Frontal cortex (tissue), 4 donors: ENCODE measurements around the gene SBK3. TPM values are rescaled to one million over a fixed set of nuclear protein-coding genes. Genes with fewer than 3 reads are reported as not detected.

Experiments
- DNase-seq, 2 donors: peaks; one replicate each; pipeline ENCODE4 v3.0.0; 2012; ENCODE audit warnings: low spot score in 2 of 2
- FAIRE-seq: peaks from 2 replicates; lab custom pipeline; 2012; peaks lifted over from hg19 to GRCh38; lab: Jason Lieb, UNC
- total RNA-seq: library from RNA; depleted of rRNA; stranded (reverse); fragments of >200 nt; gene quantifications from one replicate; pipeline ENCODE4 v1.2.3, GENCODE V29; 2014
- donor health status: control.
- donor health status: control.
- donor health status: control.

Gene SBK3
- total RNA-seq, 1 donor from 2014 or later: not detected

DNA sequence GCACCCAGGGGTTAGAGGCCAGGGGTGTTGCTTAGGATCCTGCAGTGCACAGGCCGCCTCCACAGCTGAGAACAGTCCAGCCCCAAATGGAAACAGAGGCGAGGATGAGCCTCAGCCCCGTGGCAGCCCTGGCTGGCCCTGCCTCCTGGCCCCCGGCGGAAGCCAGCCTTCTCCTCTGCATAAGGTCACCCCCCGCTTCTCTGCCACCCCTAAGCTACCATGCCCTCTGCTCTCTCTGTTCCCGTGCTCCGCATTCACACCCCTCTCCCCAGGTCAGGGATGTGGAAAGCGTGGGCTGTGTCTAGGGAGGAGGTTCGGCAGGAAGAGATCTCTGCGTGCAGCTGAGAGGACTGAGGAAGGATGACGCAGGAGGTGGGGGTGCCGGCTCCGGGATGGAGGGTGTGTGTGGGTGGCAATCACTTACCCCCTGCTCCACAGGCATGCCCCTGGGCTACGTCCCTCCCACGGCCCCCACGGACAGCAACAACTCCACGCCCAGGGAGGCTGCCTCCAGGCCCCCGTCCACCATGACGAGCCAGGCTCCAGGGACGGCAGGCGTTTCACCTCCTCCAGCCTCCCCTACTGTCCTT is 51.1 kb downstream of the SBK3 start:
- FAIRE-seq (no peak), DNase-seq (no peak)

DNA sequence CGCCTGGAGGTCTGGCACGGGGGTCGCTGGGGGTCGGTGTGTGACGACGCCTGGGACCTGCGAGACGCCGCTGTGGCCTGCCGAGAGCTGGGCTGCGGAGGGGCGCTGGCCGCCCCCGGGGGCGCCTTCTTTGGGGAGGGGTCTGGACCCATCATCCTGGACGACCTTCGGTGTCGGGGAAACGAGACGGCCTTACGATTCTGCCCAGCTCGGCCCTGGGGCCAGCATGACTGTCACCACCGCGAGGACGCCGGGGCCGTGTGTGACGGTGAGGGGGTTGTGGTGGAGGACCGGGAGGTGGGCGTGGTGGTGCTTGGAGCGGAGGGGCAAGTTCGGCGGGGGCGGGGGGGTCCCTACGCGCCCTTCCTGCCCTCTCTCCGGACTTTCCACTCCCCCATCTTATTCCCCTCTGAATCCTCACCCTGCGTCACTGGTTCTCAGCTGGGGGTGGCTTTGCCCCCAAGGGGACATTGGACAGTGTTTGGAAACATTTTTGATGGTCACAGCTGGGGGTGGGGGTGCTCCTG is 51.6 kb downstream of the SBK3 start:
- FAIRE-seq (no peak), DNase-seq (no peak)

DNA sequence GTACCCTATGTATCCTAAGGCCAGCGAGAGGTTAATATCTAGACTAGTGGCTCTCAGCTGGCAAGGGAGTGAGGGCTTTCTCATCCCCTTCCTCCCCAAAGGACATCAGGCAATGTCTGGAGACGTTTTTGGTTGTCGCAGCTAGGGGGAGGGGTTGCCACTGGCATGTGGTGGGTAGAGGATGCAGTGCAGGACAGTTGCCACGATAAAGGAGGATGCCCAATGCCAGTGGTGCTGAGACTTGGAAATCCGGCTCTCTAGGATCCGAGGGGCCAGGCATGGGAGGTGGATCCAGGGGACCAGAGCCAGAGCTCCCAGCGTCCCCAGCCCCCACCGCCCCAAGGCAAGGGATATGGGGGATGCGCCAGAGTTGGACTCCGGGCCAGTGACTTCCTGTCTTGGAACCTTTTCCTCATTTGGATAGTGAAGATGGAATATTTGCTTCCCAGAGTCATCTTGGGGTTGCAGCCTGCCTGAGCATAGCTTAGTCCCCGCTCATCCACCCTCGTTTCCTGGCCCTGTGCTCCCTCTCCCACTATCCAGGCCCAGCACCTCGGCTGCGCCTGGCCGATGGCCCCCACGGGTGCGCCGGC is 52.2 kb downstream of the SBK3 start:
- no peak for DNase-seq

DNA sequence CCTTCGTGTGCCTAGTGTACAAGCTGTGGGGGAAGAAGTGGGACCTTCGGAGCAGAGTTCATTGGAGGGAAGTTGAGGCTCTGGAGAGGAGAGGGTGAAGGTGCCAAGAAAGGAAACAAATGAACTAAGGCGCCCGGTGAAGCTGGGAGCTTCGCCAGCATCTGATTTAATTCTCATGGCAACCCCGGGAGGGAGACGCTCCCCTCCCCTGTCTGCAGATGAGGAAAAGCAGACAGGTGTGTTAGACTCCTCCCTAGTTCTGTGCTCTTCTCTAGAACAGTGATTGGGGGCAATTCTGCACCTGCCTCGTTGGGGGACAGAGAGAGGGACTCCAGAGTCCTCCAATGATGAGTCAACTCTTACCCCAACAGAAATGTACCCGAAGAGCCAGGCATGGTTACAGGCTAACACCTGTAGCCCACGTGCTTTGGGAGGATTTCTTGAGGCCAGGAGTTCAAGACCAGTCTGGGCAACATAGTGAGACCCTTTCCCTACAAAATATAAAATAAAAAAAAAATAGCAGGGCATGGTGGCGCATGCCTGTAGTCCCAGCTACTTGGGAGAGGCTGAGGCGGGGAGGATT is 52.9 kb downstream of the SBK3 start:
- DNase-seq (no peak), FAIRE-seq (no peak)

More for the DNA sequence above, 52.2 kb downstream of the SBK3 start:
- FAIRE-seq: no peak

DNA sequence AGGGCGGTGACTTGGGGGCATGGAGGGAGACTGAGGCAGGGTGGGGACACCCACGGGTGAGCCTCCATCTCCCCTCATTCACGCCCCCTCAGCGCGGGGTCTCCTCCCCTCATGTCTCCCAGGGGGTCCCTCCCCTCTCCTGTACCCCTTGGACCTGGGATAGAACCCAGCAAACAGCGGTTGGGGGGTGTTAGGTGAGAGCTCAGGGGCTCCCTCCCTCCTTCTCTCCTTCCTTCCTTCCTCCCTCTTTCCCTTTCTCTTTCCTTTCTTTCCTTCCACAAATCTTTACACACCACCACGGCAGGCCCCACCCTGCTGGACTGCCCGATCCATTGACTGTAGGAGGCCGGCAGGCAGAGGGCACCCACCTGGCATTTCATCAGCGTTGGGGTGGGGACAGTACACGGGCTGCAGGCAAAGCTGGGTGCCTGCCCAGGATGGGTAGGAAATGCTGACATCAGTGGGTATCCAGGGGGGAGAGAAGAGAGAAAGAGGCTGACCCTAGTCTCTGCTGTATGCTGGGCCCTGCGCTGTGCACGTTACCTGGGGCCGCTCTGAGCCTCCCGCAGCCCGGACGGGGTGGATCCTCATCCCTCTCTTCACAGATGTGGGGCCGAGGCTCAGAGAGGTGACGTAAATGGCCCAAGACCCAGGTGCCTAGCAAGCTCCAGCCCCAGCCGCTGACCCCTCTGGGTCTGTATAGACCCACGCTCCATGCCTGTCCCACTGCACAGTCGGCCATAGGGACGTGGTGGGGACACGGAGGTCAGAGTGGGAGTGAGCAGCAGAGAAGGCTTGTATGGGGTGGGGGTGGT is 53.6 kb downstream of the SBK3 start:
- DNase-seq: no peak
- no peak for FAIRE-seq

Other genes with a start within 250 kb of the SBK3 start
- gene TMEM150B, start 220.2 kb downstream of the SBK3 start, total RNA-seq: not detected
- gene KMT5C, start 205.7 kb downstream of the SBK3 start, total RNA-seq: 5.7 TPM
- under 0.01 TPM for gene COX6B2, start 190.8 kb downstream of the SBK3 start, total RNA-seq
- not detected for gene GARIN5B, start 182.3 kb downstream of the SBK3 start, total RNA-seq
- 0.41 TPM for gene IL11, start 175.1 kb downstream of the SBK3 start, total RNA-seq
- gene TMEM190, start 168.7 kb downstream of the SBK3 start, total RNA-seq: not detected
- 0.41 TPM for gene TMEM238, start 161.3 kb downstream of the SBK3 start, total RNA-seq
- gene RPL28, start 159.6 kb downstream of the SBK3 start, total RNA-seq: 112 TPM
- gene UBE2S, start 137.8 kb downstream of the SBK3 start, total RNA-seq: 28.9 TPM
- gene SHISA7, start 102.2 kb downstream of the SBK3 start, total RNA-seq: 4.5 TPM
- 12.2 TPM for gene ISOC2, start 83.9 kb downstream of the SBK3 start, total RNA-seq
- not detected for gene C19orf85, start 80.8 kb downstream of the SBK3 start, total RNA-seq
- gene ZNF628, start 68.9 kb downstream of the SBK3 start, total RNA-seq: 0.41 TPM
- gene NAT14, start 60.4 kb downstream of the SBK3 start, total RNA-seq: 18.8 TPM
- gene SSC5D, start 57.1 kb downstream of the SBK3 start, total RNA-seq: under 0.01 TPM
- gene SBK2, start 8.4 kb downstream of the SBK3 start, total RNA-seq: 0.41 TPM
- 3.7 TPM for gene ZNF579, start 35.3 kb upstream of the SBK3 start, total RNA-seq
- gene FIZ1, start 54.0 kb upstream of the SBK3 start, total RNA-seq: 3.3 TPM
- 2.9 TPM for gene ZNF524, start 54.7 kb upstream of the SBK3 start, total RNA-seq
- gene ZNF865, start 60.1 kb upstream of the SBK3 start, total RNA-seq: 1.2 TPM
- gene ZNF784, start 79.0 kb upstream of the SBK3 start, total RNA-seq: 4.5 TPM
- 2.4 TPM for gene ZNF580, start 95.5 kb upstream of the SBK3 start, total RNA-seq
- 6.5 TPM for gene ZNF581, start 98.1 kb upstream of the SBK3 start, total RNA-seq
- gene CCDC106, start 102.7 kb upstream of the SBK3 start, total RNA-seq: 9.4 TPM
- gene U2AF2, start 109.5 kb upstream of the SBK3 start, total RNA-seq: 70.1 TPM
- gene EPN1, start 129.7 kb upstream of the SBK3 start, total RNA-seq: 16.7 TPM
- not detected for gene NLRP9, start 192.9 kb upstream of the SBK3 start, total RNA-seq
- gene RFPL4A, start 213.6 kb upstream of the SBK3 start, total RNA-seq: not detected
- not detected for gene RFPL4AL1, start 223.6 kb upstream of the SBK3 start, total RNA-seq